ENCODE results near the gene MPPED2. TPM values are rescaled to one million over a fixed set of nuclear protein-coding genes. Genes with fewer than 3 reads are reported as not detected.

MPPED2 gene
- total and polyA plus RNA-seq, 2 of the 13 experiments (the other 11 are each of a cell fraction or from before 2014, with no cell fraction given): not detected

DNA sequence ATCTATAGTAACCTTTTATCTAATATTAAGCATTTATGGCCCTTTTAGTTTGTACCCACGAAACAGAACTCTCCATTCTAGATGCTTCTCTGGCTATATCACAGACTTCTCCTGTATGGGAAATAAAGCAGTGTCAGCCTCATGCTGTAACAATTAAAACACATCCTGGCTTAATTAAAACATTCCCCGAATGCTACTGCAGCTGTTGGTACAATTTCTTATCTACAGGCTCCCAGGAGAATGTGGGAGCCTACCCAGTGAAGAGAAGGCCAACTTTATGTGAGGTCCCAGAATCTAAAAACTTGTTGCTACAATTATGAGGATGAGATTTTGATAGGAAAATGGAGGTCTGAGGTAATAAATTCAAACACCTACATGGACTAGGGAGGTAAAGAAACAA lies 83.8 kb downstream of the MPPED2 start:
- no peak for DNase-seq (ENCODE audit: low spot score)
- H3K36me3 ChIP-seq (replicated peaks in 1 of 2; ENCODE audit: control insufficient read depth in 1 of 2, insufficient read depth in 2 of 2, low read length in 2 of 2): no peaks in the 10 kb centered on the region
- no peaks in the 10 kb centered on the region for H3K4me1 ChIP-seq (ENCODE audit: insufficient read depth, low read length)
- H3K4me3 ChIP-seq (replicated peaks in 1 of 3; ENCODE audit: insufficient read depth in 1 of 3, low read depth in 2 of 3, low read length in 3 of 3): no peak overlapping the region
- no peak overlapping the region for H3K27ac ChIP-seq (ENCODE audit: extremely low read length, insufficient read depth, low read length)
- no peak overlapping the region for H2AFZ ChIP-seq (ENCODE audit: low read length)
- POLR2A ChIA-PET: no interaction called here
- BruUV-seq (replicated peaks): no TSS peak
- no peak for ATAC-seq
- no peaks in the 10 kb centered on the region for H3K27me3 ChIP-seq (ENCODE audit: control insufficient read depth in 1 of 2, insufficient read depth in 2 of 2, low read length in 2 of 2)
- H3K4me2 ChIP-seq (ENCODE audit: low read depth, low read length): no peak overlapping the region
- WGBS (ENCODE audit: low lambda C conversion rate): 0% methylated on average over 2 of the region's 2 CpGs
- CTCF ChIA-PET (ENCODE audit: low intra/inter-chr PET ratio, low total read pairs): no interaction called here
- in situ Hi-C loops (cut with HindIII; ENCODE audit: extremely low pct_ligation_motif_present, low pct_unique_long_range_greater_than_20kb): no loop called here
- intact Hi-C loops (cut with micrococcal nuclease; ENCODE audit: unreplicated experiment): no loop called here
- H4K20me1 ChIP-seq (ENCODE audit: insufficient read depth, low read length): no peaks in the 10 kb centered on the region
- H3K79me2 ChIP-seq (ENCODE audit: insufficient read depth, low read length): no peaks in the 10 kb centered on the region
- no peak overlapping the region for H3K9ac ChIP-seq (ENCODE audit: insufficient read depth, low read depth, low read length)
- no peak for FAIRE-seq
- no peaks in the 10 kb centered on the region for H3K9me3 ChIP-seq (ENCODE audit: low read length)
- TF ChIP-seq, protein P1, sequence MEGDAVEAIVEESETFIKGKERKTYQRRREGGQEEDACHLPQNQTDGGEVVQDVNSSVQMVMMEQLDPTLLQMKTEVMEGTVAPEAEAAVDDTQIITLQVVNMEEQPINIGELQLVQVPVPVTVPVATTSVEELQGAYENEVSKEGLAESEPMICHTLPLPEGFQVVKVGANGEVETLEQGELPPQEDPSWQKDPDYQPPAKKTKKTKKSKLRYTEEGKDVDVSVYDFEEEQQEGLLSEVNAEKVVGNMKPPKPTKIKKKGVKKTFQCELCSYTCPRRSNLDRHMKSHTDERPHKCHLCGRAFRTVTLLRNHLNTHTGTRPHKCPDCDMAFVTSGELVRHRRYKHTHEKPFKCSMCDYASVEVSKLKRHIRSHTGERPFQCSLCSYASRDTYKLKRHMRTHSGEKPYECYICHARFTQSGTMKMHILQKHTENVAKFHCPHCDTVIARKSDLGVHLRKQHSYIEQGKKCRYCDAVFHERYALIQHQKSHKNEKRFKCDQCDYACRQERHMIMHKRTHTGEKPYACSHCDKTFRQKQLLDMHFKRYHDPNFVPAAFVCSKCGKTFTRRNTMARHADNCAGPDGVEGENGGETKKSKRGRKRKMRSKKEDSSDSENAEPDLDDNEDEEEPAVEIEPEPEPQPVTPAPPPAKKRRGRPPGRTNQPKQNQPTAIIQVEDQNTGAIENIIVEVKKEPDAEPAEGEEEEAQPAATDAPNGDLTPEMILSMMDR (CRISPR knock-in tag; IDR thresholded peaks at IDR 0.05): no peak
- TF ChIP-seq, protein P2, sequence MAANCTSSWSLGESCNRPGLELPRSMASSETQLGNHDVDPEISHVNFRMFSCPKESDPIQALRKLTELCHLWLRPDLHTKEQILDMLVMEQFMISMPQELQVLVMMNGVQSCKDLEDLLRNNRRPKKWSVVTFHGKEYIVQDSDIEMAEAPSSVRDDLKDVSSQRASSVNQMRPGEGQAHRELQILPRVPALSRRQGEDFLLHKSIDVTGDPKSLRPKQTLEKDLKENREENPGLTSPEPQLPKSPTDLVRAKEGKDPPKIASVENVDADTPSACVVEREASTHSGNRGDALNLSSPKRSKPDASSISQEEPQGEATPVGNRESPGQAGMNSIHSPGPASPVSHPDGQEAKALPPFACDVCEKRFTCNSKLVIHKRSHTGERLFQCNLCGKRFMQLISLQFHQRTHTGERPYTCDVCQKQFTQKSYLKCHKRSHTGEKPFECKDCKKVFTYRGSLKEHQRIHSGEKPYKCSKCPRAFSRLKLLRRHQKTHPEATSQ (CRISPR knock-in tag; IDR thresholded peaks at IDR 0.05; ENCODE audit: borderline replicate concordance): no peak
- no peak for TF ChIP-seq NBN (conservative IDR thresholded peaks at IDR 0.05)
- TF ChIP-seq HNRNPH1 (optimal IDR thresholded peaks at IDR 0.05; ENCODE audit: low read depth, low read length): no peak
- TF ChIP-seq RELA (CRISPR knock-in tag; IDR thresholded peaks at IDR 0.05): no peak
- TF ChIP-seq, protein P3, sequence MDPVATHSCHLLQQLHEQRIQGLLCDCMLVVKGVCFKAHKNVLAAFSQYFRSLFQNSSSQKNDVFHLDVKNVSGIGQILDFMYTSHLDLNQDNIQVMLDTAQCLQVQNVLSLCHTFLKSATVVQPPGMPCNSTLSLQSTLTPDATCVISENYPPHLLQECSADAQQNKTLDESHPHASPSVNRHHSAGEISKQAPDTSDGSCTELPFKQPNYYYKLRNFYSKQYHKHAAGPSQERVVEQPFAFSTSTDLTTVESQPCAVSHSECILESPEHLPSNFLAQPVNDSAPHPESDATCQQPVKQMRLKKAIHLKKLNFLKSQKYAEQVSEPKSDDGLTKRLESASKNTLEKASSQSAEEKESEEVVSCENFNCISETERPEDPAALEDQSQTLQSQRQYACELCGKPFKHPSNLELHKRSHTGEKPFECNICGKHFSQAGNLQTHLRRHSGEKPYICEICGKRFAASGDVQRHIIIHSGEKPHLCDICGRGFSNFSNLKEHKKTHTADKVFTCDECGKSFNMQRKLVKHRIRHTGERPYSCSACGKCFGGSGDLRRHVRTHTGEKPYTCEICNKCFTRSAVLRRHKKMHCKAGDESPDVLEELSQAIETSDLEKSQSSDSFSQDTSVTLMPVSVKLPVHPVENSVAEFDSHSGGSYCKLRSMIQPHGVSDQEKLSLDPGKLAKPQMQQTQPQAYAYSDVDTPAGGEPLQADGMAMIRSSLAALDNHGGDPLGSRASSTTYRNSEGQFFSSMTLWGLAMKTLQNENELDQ (CRISPR knock-in tag; IDR thresholded peaks at IDR 0.05; ENCODE audit: borderline replicate concordance): no peak
- no peak for TF ChIP-seq ZNF670 (CRISPR knock-in tag; IDR thresholded peaks at IDR 0.05; ENCODE audit: borderline replicate concordance)
- TF ChIP-seq TCF12 (IDR thresholded peaks at IDR 0.05): no peak
- TF ChIP-seq TCF12 (CRISPR knock-in tag; IDR thresholded peaks at IDR 0.05): no peak
- no peak for TF ChIP-seq WIZ (CRISPR knock-in tag; IDR thresholded peaks at IDR 0.05)
- no peak for TF ChIP-seq YEATS4 (CRISPR knock-in tag; IDR thresholded peaks at IDR 0.05; ENCODE audit: borderline replicate concordance)
- TF ChIP-seq ZBTB1 (CRISPR knock-in tag; IDR thresholded peaks at IDR 0.05; ENCODE audit: borderline replicate concordance): no peak
- no peak for TF ChIP-seq GATAD1 (CRISPR knock-in tag; IDR thresholded peaks at IDR 0.05)
- no peak for TF ChIP-seq ATRX (CRISPR knock-in tag; IDR thresholded peaks at IDR 0.05; ENCODE audit: borderline replicate concordance)
- no peak for TF ChIP-seq NFYC (CRISPR knock-in tag; IDR thresholded peaks at IDR 0.05)
- no peak for TF ChIP-seq ZSCAN22 (CRISPR knock-in tag; IDR thresholded peaks at IDR 0.05)
- TF ChIP-seq ZNF235 (CRISPR knock-in tag; IDR thresholded peaks at IDR 0.05; ENCODE audit: borderline replicate concordance): no peak
- no peak for TF ChIP-seq KLF6 (CRISPR knock-in tag; IDR thresholded peaks at IDR 0.05)
